HK-2 (cell line): Measurements from ENCODE around the gene LY9.

Source experiments
- DNase-seq: peaks from one replicate; pipeline ENCODE4 v3.0.0-alpha.2; 2018; ENCODE audit not compliant: unreplicated experiment

Gene LY9

DNA sequence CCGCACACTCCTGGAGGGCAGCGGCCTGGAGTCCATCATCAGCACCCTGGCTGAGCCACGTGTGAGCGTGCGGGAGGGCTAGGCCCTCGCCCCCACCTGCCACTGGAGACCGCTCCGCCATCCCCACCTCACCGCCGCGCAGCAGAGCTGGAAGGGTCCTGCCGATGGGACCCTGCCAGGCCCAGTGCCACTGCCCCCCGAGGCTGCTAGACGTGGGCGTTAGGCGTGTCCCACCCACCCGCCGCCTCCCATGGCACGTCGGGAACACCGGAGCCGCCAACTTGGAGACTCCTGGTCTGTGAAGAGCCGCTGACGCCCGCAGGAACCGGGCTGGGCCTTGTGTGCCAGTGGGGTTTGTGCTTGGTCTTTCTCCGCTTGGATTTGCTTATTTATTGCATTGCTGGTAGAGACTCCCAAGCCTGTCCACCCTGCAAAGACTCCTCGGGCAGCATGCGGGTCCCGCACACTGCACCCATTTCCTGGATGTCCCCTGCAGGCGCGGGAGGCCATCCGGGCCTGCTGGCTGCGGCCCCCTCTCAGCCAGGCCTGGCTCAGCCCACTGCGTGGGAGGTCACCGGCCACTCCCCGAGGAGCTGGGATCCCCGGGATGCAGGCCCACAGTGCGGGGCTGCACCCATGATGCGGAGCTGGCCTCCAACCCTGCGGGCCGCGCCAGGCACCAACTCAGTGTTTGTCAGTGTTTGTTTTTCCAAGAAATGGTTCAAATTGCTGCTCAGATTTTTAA, 6.0 kb downstream of the LY9 start:
- no peak for DNase-seq

DNA sequence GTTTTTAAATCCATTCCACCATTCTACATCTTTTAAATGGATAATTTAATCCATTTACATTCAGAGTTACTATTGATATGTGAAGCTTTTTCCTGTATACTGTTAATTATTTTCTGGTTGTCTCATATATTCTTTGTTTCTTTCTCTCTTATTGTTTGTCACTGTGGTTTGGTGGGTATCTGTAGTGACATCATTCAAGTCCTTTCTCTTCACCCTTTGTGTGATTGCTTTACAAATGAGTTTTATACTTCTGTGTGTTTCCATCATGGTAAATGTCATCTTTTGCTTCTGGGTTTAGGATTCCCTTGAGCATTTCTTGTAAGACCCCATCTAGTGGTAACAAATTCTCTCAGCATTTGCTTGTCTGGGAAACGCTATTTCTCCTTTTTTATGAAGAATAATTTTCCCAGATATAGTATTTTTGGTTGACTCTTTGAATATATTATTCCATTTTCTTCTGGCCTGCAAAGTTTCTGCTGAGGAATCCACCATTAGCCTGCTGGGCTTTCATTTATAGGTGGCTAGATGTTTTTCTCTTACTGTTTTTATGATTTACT, 10.2 kb downstream of the LY9 start:
- no peak for DNase-seq

DNA sequence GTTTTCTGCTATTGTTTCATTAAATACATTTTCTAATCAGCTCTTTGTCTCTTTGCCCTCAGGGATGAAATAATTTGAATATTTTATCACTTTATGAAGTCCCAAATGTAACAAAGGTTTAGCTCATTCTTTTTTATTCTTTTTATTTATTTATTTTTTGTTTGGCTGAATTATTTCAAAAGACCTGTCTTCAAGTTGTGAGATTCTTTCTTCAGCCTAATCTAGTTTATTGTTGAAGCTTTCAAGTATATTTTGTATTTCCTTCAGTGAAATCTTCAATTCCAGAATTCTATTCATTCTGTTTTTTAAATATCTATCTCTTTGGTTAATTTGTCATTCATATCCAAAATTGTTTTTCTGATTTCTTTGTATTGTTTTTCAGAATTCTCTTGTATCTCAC, 10.8 kb downstream of the LY9 start:
- no peak for DNase-seq

DNA sequence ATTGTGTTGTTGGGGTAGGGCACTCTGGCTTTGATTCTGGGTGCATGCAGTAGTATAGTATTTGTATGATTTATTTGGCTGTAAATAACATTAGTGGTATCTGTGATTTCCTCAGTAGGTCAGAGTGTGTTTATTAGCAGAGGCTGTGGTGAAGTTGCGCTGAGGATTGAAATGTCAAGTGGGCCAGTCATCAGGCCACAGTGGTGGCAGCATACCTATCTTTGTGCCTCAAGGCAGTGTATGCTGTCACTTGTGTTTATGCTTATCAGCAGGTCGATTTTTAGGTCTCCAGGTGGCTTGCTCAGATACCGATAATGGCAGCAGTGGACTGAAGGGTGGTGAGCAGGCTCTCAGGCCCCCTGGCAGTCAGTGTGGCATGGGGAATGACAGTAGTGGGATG, 11.3 kb downstream of the LY9 start:
- no peak for DNase-seq

DNA sequence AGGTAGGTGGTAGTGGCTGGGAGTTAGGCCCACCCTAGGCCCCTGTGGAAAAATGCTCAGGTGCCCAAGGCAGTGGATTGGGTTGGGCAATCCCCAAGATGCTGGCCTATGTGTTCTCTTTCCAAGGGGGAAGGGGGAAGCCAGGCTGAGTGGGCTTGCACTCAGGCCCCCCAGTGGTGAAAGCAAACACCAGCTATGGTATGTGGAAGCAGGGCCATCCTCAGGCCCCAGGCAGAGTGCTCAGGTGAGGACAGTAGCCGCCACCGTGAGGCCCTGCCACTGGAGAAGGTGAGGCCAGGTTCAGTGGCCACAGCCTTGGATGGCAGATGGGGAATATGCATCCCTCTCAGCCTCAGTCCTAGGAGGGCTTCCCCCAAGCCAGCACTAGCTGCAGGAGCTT, 11.8 kb downstream of the LY9 start:
- DNase-seq = no peak

DNA sequence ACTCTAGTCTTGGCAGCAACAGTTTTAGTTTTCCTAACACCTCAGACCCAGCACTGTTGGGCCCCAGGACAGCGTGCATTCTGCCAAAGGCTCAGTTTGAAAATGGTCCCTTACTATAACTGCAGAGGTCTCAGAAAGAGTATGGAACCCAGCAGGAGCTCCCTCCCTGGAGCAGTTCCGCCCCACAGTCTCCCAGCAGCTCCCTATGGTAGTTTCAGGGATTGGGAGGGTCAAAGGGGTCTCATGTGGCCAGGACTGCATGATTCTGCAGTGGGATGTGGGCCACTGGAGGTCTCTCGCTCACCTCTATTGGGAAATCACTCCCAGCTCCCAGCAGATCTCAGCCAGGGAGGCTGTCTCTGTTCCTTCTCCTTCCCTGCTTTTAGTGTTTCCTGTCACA, 12.3 kb downstream of the LY9 start:
- DNase-seq = no peak

DNA sequence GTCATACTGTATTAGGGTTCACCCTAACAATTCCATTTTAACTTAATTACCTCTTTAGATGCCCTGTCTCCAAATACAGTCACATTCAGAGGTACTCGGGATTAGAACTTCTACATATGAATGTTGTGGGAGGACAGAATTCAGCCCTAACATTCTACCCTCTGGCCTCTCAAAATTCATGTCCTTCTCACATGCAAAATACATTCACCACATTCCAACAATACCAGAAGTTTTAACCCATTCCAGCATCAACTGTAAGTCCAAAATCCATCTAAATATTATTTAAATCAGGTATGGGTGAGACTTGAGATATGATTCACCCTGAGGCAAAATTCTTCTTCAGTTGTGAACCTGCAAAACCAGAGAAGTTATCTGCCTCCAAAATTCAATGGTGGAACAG, 14.5 kb downstream of the LY9 start:
- DNase-seq = no peak

DNA sequence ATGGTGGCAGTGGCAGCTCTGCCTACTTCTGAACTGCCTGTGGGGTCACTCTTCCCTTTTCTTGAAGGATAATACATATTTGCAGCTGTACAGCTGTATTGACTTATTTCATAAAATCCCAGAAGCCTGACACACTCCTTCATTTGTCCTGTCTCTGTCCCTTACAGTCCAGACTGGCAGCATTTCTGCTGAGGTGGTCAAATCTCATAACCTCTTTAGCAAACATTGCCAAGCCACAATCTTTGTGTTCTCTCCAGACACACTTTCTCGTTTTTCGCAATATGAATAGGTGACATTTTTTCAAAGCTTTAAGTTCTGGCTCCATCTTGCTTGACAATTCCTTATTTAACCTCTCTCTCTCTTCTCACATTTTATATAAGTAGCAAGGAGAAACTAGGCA, 15.2 kb downstream of the LY9 start:
- no peak for DNase-seq

DNA sequence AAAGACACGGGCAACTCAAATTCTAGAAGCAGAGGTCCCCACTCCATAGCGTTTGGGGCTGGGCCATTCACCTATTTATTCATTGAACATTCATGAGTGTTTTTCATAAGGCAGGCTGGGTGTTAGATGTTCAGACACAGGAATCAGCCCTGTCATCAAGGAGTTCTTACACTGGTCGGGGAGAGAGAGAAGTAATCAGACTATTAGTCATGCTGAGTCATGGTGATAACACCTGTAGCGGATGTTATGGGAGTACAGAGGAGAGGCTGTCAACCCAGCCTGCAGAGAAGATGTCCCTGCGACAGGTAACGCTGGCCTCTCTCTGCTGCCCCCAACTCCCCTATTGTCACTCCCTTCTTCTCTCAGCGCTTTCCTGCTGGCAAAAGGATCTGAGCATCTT, 17.2 kb downstream of the LY9 start:
- DNase-seq = no peak

DNA sequence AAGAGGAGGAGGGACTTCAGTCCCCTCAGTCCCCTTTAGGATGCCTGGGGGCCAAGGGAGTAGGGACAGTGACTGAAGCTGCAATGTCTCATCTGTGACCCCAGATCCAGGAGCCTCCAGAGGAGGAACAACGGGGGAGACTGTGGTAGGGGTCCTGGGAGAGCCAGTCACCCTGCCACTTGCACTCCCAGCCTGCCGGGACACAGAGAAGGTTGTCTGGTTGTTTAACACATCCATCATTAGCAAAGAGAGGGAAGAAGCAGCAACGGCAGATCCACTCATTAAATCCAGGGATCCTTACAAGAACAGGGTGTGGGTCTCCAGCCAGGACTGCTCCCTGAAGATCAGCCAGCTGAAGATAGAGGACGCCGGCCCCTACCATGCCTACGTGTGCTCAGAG, 18.3 kb downstream of the LY9 start:
- DNase-seq = no peak

DNA sequence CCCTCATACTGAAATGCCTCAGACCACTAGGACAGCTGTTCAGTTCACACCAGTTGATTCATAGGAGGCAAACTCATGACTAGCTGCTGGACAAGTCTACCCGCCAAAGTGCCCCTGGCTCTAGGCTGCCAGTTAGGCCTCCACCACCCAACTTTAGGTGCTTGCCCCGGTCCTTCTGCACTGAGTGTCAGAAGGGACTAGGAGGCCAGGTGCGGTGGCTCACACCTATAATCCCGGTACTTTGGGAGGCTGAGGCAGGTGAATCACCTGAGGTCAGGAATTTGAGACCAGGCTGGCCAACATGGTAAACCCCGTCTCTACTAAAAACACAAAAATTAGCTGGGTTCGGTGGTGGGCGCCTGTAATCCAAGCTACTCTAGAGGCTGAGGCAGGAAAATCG, 18.9 kb downstream of the LY9 start:
- DNase-seq = no peak

DNA sequence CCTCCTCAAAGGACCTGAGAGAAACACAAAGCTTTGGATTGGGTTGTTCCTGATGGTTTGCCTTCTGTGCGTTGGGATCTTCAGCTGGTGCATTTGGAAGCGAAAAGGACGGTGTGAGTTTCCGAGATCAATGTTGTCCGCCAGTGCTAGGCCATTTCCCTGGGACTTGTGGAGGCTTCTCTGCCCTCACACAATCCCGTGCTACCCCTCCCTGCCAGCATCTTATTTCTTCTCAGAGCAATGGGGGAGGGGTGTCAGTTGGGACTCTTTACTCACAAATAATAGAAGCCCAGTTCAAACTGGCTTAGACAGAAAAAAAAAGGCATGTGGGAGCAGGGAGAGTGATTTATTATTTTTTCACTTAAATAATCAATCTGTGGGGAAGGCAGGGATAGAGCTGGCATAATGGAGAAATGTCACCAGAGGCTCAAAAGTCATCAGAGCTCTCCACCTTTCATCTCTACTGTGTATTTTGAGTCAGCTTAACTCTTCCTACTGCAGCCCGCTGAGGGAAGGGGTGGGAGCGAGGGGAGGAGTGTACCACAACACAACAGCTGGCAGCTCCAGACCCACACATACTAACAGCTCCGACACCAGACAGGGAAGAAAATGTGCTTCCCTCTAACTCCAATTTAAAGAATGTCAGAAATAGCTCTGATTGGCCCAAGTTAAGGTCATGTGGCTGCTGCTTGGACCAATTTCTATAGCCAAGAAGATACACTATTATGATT, 22.4 kb downstream of the LY9 start:
- DNase-seq = no peak

DNA sequence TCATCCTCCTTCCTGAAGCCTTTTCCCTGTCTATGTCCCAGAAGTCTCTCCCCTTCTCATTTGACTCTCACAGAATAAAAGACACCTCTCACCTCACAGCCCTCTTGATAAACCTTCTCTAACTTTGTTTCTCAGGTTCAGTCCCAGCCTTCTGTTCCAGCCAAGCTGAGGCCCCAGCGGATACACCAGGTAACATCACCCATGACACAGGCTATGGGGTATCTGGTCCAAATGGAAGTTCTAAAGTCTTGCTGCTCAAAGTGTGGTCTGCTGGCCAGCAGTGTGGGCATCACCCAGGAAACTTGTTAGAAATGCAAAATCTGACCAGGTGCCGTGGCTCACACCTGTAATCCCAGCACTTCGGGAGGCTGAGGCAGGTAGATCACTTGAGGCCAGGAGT, 23.2 kb downstream of the LY9 start:
- no peak for DNase-seq

DNA sequence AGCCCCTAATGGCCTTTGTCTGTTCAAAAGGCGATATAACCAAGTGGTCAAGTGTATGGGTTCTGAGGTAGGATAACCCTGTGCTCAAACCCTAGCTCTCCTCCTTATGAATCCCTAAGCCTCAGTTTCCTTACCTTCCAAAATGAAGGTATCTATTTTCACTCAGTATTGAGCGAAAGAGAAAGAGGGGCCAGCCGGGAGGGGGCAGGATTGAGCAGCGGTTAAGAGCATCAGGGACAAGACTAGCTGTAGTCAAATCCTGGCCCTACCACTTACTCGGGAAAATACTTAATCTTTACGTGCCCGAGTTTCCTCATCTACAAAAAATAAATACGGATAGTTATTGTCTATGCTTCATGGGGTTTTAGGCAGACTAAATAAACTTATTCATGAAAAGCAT, 25.7 kb downstream of the LY9 start:
- no peak for DNase-seq

DNA sequence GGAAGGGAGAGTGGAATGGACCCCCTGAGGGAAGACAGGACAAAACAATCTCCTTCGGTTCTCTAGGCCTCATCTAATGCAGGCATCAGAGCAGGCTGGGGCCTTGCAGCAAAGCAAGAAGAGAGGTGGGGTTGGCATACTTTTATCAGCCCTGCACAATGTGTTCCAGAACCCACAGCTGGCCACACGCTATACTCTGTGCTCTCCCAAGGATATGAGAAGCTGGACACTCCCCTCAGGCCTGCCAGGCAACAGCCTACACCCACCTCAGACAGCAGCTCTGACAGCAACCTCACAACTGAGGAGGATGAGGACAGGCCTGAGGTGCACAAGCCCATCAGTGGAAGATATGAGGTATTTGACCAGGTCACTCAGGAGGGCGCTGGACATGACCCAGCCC, 27.3 kb downstream of the LY9 start:
- DNase-seq = no peak

DNA sequence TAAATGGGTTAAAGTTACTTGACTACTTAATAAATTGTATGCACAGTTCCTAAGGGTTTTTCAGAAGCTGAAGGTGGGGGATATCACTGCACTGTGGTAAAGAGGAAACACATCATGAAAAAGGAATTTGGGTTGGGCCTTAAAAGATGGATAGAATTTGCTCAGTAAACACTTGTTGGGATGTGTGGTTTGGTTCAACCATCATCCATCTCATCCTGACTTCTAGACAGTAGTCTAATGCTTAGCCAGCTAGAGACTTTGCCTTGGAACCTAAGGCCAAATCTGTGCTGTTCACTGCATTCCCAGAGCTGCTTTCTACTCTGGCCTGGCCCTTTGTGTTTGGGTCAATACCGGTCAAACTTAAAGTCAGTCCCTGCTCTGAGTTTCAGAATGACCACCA, 30.6 kb downstream of the LY9 start:
- DNase-seq = no peak

DNA sequence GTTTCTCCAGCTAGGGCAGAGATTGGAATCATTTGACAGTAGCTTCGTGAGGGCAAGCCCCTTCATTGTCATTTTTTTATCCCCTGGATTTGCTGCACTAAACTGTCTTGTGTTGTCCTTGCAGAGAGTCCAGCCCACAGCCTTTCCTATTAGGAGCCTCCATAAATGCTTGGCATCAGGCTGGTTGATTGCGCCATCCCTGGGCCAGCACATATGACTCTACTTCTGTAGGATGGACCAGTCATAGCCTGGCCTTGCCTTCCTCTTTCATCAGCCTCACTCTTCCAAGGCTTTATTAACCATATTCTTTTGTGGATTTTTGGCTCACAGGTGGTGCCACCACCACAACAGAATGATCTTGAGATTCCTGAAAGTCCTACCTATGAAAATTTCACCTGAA, 31.4 kb downstream of the LY9 start:
- no peak for DNase-seq

DNA sequence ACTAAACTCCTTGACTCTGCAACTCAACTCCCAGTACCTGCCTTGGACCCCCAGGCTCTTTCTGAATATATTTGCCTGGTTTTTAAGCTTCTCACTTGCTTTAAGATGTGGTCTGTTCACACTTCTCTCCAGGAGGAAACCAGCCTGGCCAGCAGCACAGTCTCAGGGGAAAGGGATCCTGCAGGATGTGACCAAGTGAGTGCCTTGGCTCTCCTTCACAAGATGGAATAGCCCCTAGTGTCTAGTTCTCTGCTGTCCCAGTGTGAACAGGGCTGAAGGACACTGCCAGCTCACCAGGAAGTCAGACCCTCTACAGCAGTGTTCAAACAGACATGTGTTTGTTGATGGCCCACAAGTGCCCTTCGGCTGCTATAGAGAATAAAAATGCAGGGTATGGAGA, 33.8 kb downstream of the LY9 start:
- DNase-seq = no peak

DNA sequence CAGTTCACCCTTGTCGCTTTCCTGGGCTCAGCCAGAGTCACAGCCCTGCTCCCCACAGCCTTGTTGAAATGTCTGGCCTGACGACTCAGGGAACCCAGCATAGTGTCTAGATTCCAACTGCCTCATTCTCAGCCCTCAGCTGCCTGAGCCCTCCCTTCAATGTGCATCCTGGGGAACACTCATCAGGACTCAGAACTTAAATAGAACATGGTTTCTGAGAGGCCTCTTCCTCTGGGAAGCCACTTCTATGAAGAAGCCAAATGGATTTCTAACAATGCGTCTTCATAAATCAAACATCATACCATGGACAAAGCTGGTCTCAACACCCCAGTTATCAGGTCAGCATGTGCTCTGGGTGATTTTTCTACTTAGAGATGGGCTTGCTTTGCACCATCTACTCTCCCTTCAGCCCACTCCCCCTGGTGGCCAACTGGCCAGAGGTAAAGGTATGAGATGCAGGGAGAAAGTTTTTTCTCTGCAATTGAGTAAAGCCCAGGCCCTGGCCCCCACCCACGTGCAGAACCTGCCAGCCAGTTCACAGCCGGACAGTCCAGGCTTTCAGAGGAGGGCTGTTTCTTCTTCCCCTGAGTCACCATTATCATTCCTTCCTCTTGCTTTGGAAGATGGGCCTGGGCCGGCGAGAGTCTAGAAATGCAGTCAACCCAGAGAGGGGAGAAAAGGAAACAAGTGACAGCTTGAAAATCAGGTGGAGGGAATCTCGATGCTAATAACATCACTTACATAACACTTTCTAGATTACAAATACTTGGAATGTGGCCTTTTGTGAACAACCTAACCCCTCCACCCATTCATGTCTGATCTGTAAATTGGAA, 34.6 kb downstream of the LY9 start:
- peak; percentile 45 for DNase-seq

DNA sequence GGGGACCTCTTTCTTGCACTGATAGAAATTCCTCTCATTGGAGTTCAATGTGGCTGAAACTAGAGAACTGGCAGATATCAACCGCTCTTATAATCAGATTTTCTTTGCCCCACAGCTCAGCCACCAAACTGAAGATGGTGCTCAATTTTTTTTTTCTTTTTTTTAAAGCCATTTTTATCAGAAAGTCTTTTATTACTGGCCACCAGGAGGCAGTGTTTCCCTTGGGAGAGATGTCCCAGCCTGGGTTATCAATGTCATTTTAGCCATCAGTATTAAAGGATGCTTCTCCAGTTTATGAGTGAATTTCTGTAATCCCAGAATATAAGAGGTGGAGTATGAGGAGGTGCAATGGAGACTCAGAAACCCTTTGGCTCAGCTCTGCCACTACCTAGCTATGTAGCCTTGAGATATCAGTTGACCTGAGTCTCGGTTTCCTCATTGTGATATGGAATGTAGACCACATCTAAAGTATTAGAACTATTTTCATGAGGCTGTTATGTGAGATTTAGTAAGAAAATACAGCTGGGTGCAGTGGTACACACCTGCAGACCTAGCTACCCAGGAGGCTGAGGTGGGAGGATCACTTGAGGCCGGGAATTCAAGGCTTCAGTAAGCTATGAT, 39.1 kb downstream of the LY9 start:
- no peak for DNase-seq

DNA sequence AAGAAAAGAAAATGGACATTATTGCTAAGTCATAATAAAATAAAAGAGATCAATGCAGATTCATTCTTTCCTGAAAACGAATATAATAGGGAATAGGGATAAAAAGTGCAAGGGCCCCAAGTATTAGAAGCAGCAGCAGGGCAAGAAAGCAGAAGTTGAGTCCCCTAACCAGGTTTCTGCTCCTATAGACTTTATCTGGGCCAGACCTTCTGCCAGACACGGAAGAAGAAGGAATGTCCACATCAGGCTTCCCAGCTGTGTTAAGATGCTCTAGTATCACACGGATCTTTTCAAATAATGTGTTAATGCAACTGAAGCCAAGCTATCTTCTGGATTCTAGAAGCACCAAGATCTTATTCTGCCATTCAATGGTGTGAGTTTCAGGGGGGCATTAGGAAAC, 39.8 kb downstream of the LY9 start:
- DNase-seq = no peak

DNA sequence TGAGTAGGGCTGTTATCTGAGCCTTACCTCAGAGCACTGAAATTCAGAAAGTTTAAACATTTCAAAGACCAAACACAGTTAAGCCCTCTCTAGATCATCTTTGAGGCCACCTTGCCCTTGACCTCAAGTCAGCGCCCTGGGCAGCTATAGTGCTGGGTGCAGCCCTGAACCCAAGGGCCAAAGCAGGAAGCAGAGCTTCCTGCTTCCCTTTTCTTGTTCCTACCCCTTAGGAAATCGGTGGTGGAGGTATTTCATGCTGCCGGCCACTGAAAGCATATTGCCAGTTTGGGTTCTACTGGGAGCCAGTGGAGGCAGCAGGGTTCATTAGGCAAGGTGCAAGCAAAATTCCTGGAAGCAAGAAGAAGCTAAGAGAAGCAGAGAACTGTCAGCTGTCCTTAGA, 40.6 kb downstream of the LY9 start:
- no peak for DNase-seq
